GM23248 (cell line): ENCODE results near the gene OR6K2. TPM values are rescaled to one million over a fixed set of nuclear protein-coding genes. Genes with fewer than 3 reads are reported as not detected.

ENCODE experiments used
- DNase-seq: peaks from one replicate; pipeline ENCODE4 v3.0.0-alpha.2; 2015
- H2AFZ ChIP-seq: fragments of 200-600 bp; sonication (generic); 2 replicates; pipeline ENCODE4 v1.6.1; 2016; ENCODE audit warnings: antibody characterized with exemption
- H3F3A ChIP-seq: fragments of 200-600 bp; sonication (generic); 2 replicates; pipeline ENCODE4 v1.6.1; 2016; ENCODE audit warnings: mild to moderate bottlenecking, antibody characterized with exemption, mixed run types; ENCODE audit not compliant: insufficient read depth
- H3K27ac ChIP-seq: fragments of 200-600 bp; sonication (generic); 2 replicates; pipeline ENCODE4 v1.5.1; 2016; ENCODE audit warnings: mild to moderate bottlenecking
- H3K27me3 ChIP-seq: fragments of 200-600 bp; sonication (generic); replicated peaks from 2 replicates; pipeline ENCODE4 v1.6.1; 2016; ENCODE audit warnings: mild to moderate bottlenecking; ENCODE audit not compliant: insufficient read depth
- H3K36me3 ChIP-seq: fragments of 200-600 bp; sonication (generic); 2 replicates; pipeline ENCODE4 v1.6.1; 2016; ENCODE audit warnings: low read depth, mild to moderate bottlenecking
- H3K4me1 ChIP-seq: fragments of 200-600 bp; sonication (generic); 2 replicates; pipeline ENCODE4 v1.6.1; 2016; ENCODE audit warnings: mild to moderate bottlenecking; ENCODE audit not compliant: insufficient read depth
- H3K4me2 ChIP-seq: fragments of 200-600 bp; sonication (generic); one replicate; pipeline ENCODE4 v1.6.1; 2016; ENCODE audit warnings: mild to moderate bottlenecking; ENCODE audit not compliant: unreplicated experiment
- H3K4me3 ChIP-seq: fragments of 200-600 bp; sonication (generic); 2 replicates; pipeline ENCODE4 v1.5.1; 2016; ENCODE audit warnings: mild to moderate bottlenecking
- H3K79me2 ChIP-seq: fragments of 200-600 bp; sonication (generic); 2 replicates; pipeline ENCODE4 v1.6.1; 2016; ENCODE audit warnings: mild to moderate bottlenecking; ENCODE audit not compliant: insufficient read depth
- H3K9ac ChIP-seq: fragments of 200-600 bp; sonication (generic); 2 replicates; pipeline ENCODE4 v1.6.1; 2016; ENCODE audit warnings: mild to moderate bottlenecking
- H3K9me2 ChIP-seq: fragments of 200-600 bp; sonication (generic); 2 replicates; pipeline ENCODE4 v1.6.1; 2016; ENCODE audit warnings: mixed run types, mild to moderate bottlenecking, moderate library complexity; ENCODE audit not compliant: insufficient read depth
- H3K9me3 ChIP-seq: fragments of 200-600 bp; sonication (generic); one replicate; pipeline ENCODE4 v1.6.1; 2017; ENCODE audit warnings: low read depth
- H4K20me1 ChIP-seq: fragments of 200-600 bp; sonication (generic); 2 replicates; pipeline ENCODE4 v1.6.0; 2016; ENCODE audit not compliant: insufficient read depth
- EZH2 ChIP-seq: fragments of 200-600 bp; sonication (generic); IDR thresholded peaks from 2 replicates; pipeline ENCODE4 v1.6.1; 2018; ENCODE audit warnings: antibody characterized with exemption, mild to moderate bottlenecking; ENCODE audit not compliant: insufficient read depth, poor library complexity, severe bottlenecking
- EZH2phosphoT487 ChIP-seq: fragments of 200-600 bp; sonication (generic); IDR thresholded peaks from 2 replicates; pipeline ENCODE4 v1.6.1; 2018; ENCODE audit warnings: antibody characterized with exemption, moderate library complexity, mild to moderate bottlenecking, low read depth; ENCODE audit not compliant: insufficient read depth
- WGBS, 2 experiments: methylation state at CpG; one replicate each; pipeline ENCODE4 v1.1.6; 2015 to 2017; ENCODE audit warnings: low lambda C conversion rate in 2 of 2, low coverage in 1 of 2; ENCODE audit errors: missing lambda C conversion rate in 2 of 2; 5-methylcytosine and 5-hydroxymethylcytosine counted together
- in situ Hi-C: fragments of 300-500 bp; cut with MboI; formaldehyde crosslinking; loops from 2 replicates; pipeline ENCODE4 v1.15.0; 2020
- polyA plus RNA-seq: library from polyadenylated mRNA; unstranded; fragments of >200 nt; fragmentation: Nextera tagmentation; extraction: Ambion mirVana; gene quantifications from 2 replicates; pipeline ENCODE4 v1.2.1, GENCODE V29; 2016
- total RNA-seq: library from RNA; depleted of rRNA; stranded (reverse); fragments of >200 nt; shearing (Covaris generic); gene quantifications from 2 replicates; pipeline ENCODE4 v1.2.3, GENCODE V29; 2014

Gene OR6K2
- total and polyA plus RNA-seq, 2 experiments from 2014 or later: not detected

DNA sequence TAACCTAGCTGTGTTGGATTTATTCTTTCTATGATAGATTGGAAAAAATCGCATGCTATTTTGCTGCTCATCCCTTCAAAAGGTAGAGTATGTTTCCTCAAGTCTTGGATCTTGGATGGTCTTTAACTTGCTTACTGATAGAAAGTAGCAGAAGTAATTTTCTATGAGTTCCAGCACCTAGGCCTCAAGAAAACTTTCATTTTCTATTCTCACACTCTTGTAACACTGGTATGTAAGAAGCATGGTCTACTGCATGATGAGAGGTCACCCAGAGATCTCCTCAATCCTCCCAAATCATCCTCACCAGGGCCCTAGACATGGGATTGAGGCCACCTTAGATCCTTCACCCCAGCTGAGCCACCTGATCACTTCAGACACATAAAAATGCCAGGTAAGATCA, 21.2 kb downstream of the OR6K2 start:
- no peaks in the 10 kb centered on the region for H3K27me3 ChIP-seq
- no peaks in the 10 kb centered on the region for H3K36me3 ChIP-seq
- in situ Hi-C loops: no loop called here
- no peak overlapping the region for H3K9ac ChIP-seq
- no peaks in the 10 kb centered on the region for H4K20me1 ChIP-seq
- no peaks in the 10 kb centered on the region for H3K4me1 ChIP-seq
- no peak overlapping the region for H2AFZ ChIP-seq
- no peaks in the 10 kb centered on the region for H3K9me2 ChIP-seq
- DNase-seq: no peak
- WGBS, 2 experiments: 13 to 20% methylated on average over 1 of the region's 1 CpG
- H3F3A ChIP-seq: no peaks in the 10 kb centered on the region
- no peaks in the 10 kb centered on the region for H3K79me2 ChIP-seq
- no peak overlapping the region for H3K4me3 ChIP-seq
- no peaks in the 10 kb centered on the region for H3K9me3 ChIP-seq
- no peak overlapping the region for H3K4me2 ChIP-seq
- H3K27ac ChIP-seq: no peak overlapping the region
- TF ChIP-seq EZH2 (no peak), EZH2phosphoT487 (no peak)

GRCh38 chr1:158675563-158676323, 24.7 kb downstream of the OR6K2 start:
- Histone ChIP-seq H3K4me1 (no peaks in the 10 kb centered on the region), H3K9me3 (no peaks in the 10 kb centered on the region), H4K20me1 (no peaks in the 10 kb centered on the region), H3K4me3 (no peak overlapping the region), H3K79me2 (no peaks in the 10 kb centered on the region), H3K27me3 (no peaks in the 10 kb centered on the region), H3K36me3 (no peaks in the 10 kb centered on the region), H3K9me2 (no peaks in the 10 kb centered on the region), H3K9ac (no peak overlapping the region), H3F3A (no peaks in the 10 kb centered on the region), H3K4me2 (no peak overlapping the region), H2AFZ (no peak overlapping the region), H3K27ac (no peak overlapping the region)
- DNase-seq: no peak
- 6 to 8% methylated on average over 4 of the region's 4 CpGs for whole genome bisulfite sequencing, 2 experiments
- in situ Hi-C loops: no loop called here
- no peak for TF ChIP-seq EZH2phosphoT487
- TF ChIP-seq EZH2: no peak

GRCh38 chr1:158674302-158674701, 26.1 kb downstream of the OR6K2 start:
- H3K36me3 ChIP-seq: no peaks in the 10 kb centered on the region
- no peak overlapping the region for H3K4me2 ChIP-seq
- WGBS, 2 experiments: 47 to 50% methylated on average over 7 of the region's 7 CpGs
- no peaks in the 10 kb centered on the region for H3F3A ChIP-seq
- no peaks in the 10 kb centered on the region for H3K79me2 ChIP-seq
- no peaks in the 10 kb centered on the region for H3K27me3 ChIP-seq
- H2AFZ ChIP-seq: no peak overlapping the region
- H3K27ac ChIP-seq: no peak overlapping the region
- no peak for DNase-seq
- H4K20me1 ChIP-seq: no peaks in the 10 kb centered on the region
- H3K9ac ChIP-seq: no peak overlapping the region
- H3K9me2 ChIP-seq: no peaks in the 10 kb centered on the region
- no peak overlapping the region for H3K4me3 ChIP-seq
- TF ChIP-seq EZH2 (no peak), EZH2phosphoT487 (no peak)
- in situ Hi-C loops: no loop called here
- H3K4me1 ChIP-seq: no peaks in the 10 kb centered on the region
- H3K9me3 ChIP-seq: no peaks in the 10 kb centered on the region

- Histone ChIP-seq H3K4me3 (no peak overlapping the region), H3K9ac (no peak overlapping the region), H3K27ac (no peak overlapping the region), H3K4me1 (no peaks in the 10 kb centered on the region), H3K9me2 (no peaks in the 10 kb centered on the region), H4K20me1 (no peaks in the 10 kb centered on the region), H3K9me3 (no peaks in the 10 kb centered on the region), H3K4me2 (no peak overlapping the region), H3K36me3 (no peaks in the 10 kb centered on the region), H3F3A (no peaks in the 10 kb centered on the region), H3K79me2 (no peaks in the 10 kb centered on the region), H3K27me3 (no peaks in the 10 kb centered on the region), H2AFZ (no peak overlapping the region)
- TF ChIP-seq EZH2 (no peak), EZH2phosphoT487 (no peak)
- WGBS, 2 experiments: 31 to 33% methylated on average over 8 of the region's 8 CpGs
- in situ Hi-C loops: no loop called here
- no peak for DNase-seq
Measured at GRCh38 chr1:158666037-158666436, 34.4 kb downstream of the OR6K2 start.
